GM23338 (cell line): ENCODE data around the gene TMEM175. TPM values are rescaled to one million over a fixed set of nuclear protein-coding genes. Genes with fewer than 3 reads are reported as not detected.
A peak's percentile ranks its signal among the peaks of the same experiment; 100 is the strongest.

ENCODE experiments used
- ATAC-seq: fragments of 200-7000 bp; cut with Tn5 transposase; 3 replicates; pipeline ENCODE4 v1.9.1; 2020
- DNase-seq: peaks from one replicate; pipeline ENCODE4 v3.0.0-alpha.2; 2015; ENCODE audit warnings: low spot score
- H2AFZ ChIP-seq: fragments of 200-600 bp; sonication (generic); 2 replicates; pipeline ENCODE4 v1.8.0; 2016; ENCODE audit warnings: antibody characterized with exemption, mild to moderate bottlenecking, moderate library complexity
- H3F3A ChIP-seq: fragments of 200-600 bp; sonication (generic); replicated peaks from 2 replicates; pipeline ENCODE4 v1.8.0; 2017; ENCODE audit warnings: antibody characterized with exemption, mixed run types, low read depth
- H3K27ac ChIP-seq: fragments of 200-600 bp; sonication (generic); 2 replicates; pipeline ENCODE4 v1.6.1; 2016; ENCODE audit warnings: low read depth
- H3K27me3 ChIP-seq: fragments of 200-600 bp; sonication (generic); 2 replicates; pipeline ENCODE4 v1.8.0; 2016; ENCODE audit warnings: mild to moderate bottlenecking, mixed run types, moderate library complexity; ENCODE audit not compliant: insufficient read depth
- H3K36me3 ChIP-seq: fragments of 200-600 bp; sonication (generic); 2 replicates; pipeline ENCODE4 v1.8.0; 2016; ENCODE audit warnings: mild to moderate bottlenecking; ENCODE audit not compliant: insufficient read depth
- H3K4me1 ChIP-seq: fragments of 200-600 bp; sonication (generic); 2 replicates; pipeline ENCODE4 v1.8.0; 2016; ENCODE audit warnings: mild to moderate bottlenecking, moderate library complexity; ENCODE audit not compliant: insufficient read depth
- H3K4me2 ChIP-seq: fragments of 200-600 bp; sonication (generic); 2 replicates; pipeline ENCODE4 v1.7.1; 2017; ENCODE audit warnings: mixed run types
- H3K4me3 ChIP-seq: fragments of 200-600 bp; sonication (generic); 2 replicates; pipeline ENCODE4 v1.6.1; 2016; ENCODE audit warnings: mixed run types
- H3K79me2 ChIP-seq: fragments of 200-600 bp; sonication (generic); replicated peaks from 2 replicates; pipeline ENCODE4 v1.8.0; 2017; ENCODE audit warnings: mild to moderate bottlenecking; ENCODE audit not compliant: insufficient read depth
- H3K9me2 ChIP-seq: fragments of 200-600 bp; sonication (generic); 2 replicates; pipeline ENCODE4 v1.8.0; 2017; ENCODE audit not compliant: insufficient read depth
- H4K20me1 ChIP-seq: fragments of 200-600 bp; sonication (generic); replicated peaks from 2 replicates; pipeline ENCODE4 v1.8.0; 2017; ENCODE audit warnings: mild to moderate bottlenecking; ENCODE audit not compliant: insufficient read depth
- H3K27ac Mint-ChIP-seq: 2 replicates; pipeline ENCODE4 v1.8.0; 2020; ENCODE audit warnings: inconsistent platforms, mild to moderate bottlenecking, moderate library complexity, mixed read lengths
- H3K27me3 Mint-ChIP-seq: 3 replicates; pipeline ENCODE4 v1.8.0; 2022; ENCODE audit warnings: low read depth, mild to moderate bottlenecking, moderate library complexity, mixed read lengths, inconsistent platforms; ENCODE audit not compliant: insufficient read depth, poor library complexity
- H3K36me3 Mint-ChIP-seq: 3 replicates; pipeline ENCODE4 v1.8.0; 2021; ENCODE audit warnings: low read depth, mild to moderate bottlenecking, inconsistent platforms, moderate library complexity, mixed read lengths
- H3K4me1 Mint-ChIP-seq: 3 replicates; pipeline ENCODE4 v1.8.0; 2020; ENCODE audit warnings: mild to moderate bottlenecking, inconsistent platforms, mixed read lengths
- H3K4me3 Mint-ChIP-seq: 3 replicates; pipeline ENCODE4 v1.8.0; 2021; ENCODE audit warnings: moderate library complexity, mild to moderate bottlenecking, inconsistent platforms, mixed read lengths
- H3K9me3 Mint-ChIP-seq: 3 replicates; pipeline ENCODE4 v1.8.0; 2020; ENCODE audit warnings: moderate library complexity, mild to moderate bottlenecking, inconsistent platforms, mixed read lengths
- EZH2 ChIP-seq: fragments of 200-600 bp; sonication (generic); IDR thresholded peaks from one replicate; pipeline ENCODE4 v1.8.0; 2017; ENCODE audit warnings: antibody characterized with exemption, mild to moderate bottlenecking, low read depth; ENCODE audit not compliant: unreplicated experiment
- EZH2phosphoT487 ChIP-seq: fragments of 200-600 bp; sonication (generic); IDR thresholded peaks from one replicate; pipeline ENCODE4 v1.8.1; 2018; ENCODE audit warnings: antibody characterized with exemption; ENCODE audit not compliant: unreplicated experiment
- JUNB ChIP-seq: IDR thresholded peaks from one replicate; pipeline ENCODE4 v1.6.1; 2016; ENCODE audit warnings: antibody characterized with exemption; ENCODE audit not compliant: unreplicated experiment
- POLR2AphosphoS5 ChIP-seq: IDR thresholded peaks from 2 replicates; pipeline ENCODE4 v1.6.1; 2016; ENCODE audit warnings: antibody characterized with exemption, low read depth
- STAT1 ChIP-seq: IDR thresholded peaks from one replicate; pipeline ENCODE4 v1.6.1; 2016; ENCODE audit warnings: antibody characterized with exemption; ENCODE audit not compliant: unreplicated experiment
- polyA plus RNA-seq: library from polyadenylated mRNA; unstranded; fragments of >200 nt; fragmentation: Nextera tagmentation; extraction: Ambion mirVana; gene quantifications from 2 replicates; pipeline ENCODE4 v1.2.1, GENCODE V29; 2016
- total RNA-seq: library from RNA; depleted of rRNA; stranded (reverse); fragments of >200 nt; shearing (Covaris generic); gene quantifications from 2 replicates; pipeline ENCODE4 v1.2.3, GENCODE V29; 2014
- TF ChIP-seq, protein P1 (sequence below): IDR thresholded peaks from one replicate; pipeline ENCODE4 v1.6.1; 2018; ENCODE audit warnings: antibody characterized with exemption; ENCODE audit not compliant: unreplicated experiment
- TF ChIP-seq, protein P2 (sequence below): fragments of 250-450 bp; sonication (Bioruptor Pico); IDR thresholded peaks from 2 replicates; pipeline ENCODE4 v1.5.0; 2020; ENCODE audit warnings: mild to moderate bottlenecking, moderate library complexity
- TF ChIP-seq, protein P3 (sequence below), 2 experiments: fragments of 200-600 bp in 1 of 2; sonication (generic) in 1 of 2; conservative IDR thresholded peaks; 2 replicates each; pipeline versions ENCODE4 v1.5.1 to v1.6.1; 2016 to 2017; ENCODE audit warnings: antibody characterized with exemption in 2 of 2, low read depth in 2 of 2, mild to moderate bottlenecking in 2 of 2, moderate library complexity in 1 of 2

TMEM175 gene
- total and polyA plus RNA-seq, 2 experiments from 2014 or later: 8.0 to 11.4 TPM

DNA sequence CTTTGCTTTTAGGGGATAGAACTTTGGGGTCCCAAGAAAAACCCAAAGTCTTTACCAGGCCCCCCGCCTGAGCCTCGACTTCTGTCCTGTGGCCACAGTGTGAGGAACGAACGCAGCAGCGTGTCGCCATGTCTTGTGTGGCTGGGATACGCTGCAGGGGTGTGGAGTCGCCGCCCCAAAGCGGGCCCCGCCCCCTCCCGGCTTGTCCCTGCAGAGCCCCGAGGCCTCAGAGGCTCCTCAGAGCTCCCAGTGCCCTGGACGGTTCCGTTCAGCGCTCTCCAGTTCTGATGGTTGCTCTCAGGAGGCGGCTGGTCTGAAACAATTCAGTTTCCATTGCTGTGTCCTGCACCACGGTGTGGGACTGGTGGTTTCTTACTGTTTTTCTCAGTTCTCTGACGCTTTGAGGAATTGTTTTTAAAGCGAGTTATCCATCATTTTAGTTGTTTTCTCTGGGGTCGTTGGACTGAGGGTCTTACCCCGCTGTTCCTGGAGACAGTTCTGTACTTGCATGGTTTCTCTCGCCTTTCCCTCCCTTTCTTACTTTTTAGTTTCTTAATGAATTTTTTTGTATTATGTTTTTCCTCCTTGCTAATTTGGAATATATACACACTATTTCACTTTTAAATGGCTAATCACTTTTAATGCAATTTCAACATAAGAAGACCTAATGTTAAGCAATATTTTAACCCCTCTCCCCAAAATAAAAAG is 53.0 kb downstream of the TMEM175 start:
- H3K9me2 ChIP-seq: no peaks in the 10 kb centered on the region
- no peaks in the 10 kb centered on the region for H4K20me1 ChIP-seq
- DNase-seq (peak; percentile 88), ATAC-seq (peak; percentile 80)
- H2AFZ ChIP-seq: peak overlapping the region; percentile 87; the same call in 1 of the 2 replicates
- H3K79me2 ChIP-seq: no peaks in the 10 kb centered on the region
- H3K36me3 ChIP-seq: no peaks in the 10 kb centered on the region
- Mint-ChIP-seq H3K27me3 (peaks cover 36% of the 10 kb centered on the region), H3K4me3 (peak overlapping the region; percentile 49), H3K9me3 (no peaks in the 10 kb centered on the region), H3K36me3 (no peaks in the 10 kb centered on the region), H3K4me1 (peaks cover 2% of the 10 kb centered on the region; the same call in 2 of the 3 replicates), H3K27ac (no peak overlapping the region)
- peaks cover 17% of the 10 kb centered on the region for H3K27me3 ChIP-seq
- peaks cover 9% of the 10 kb centered on the region; the same call in 1 of the 2 replicates for H3F3A ChIP-seq
- peak overlapping the region; percentile 84 for H3K4me2 ChIP-seq
- no peak overlapping the region for H3K27ac ChIP-seq
- H3K4me1 ChIP-seq: peaks cover 16% of the 10 kb centered on the region
- H3K4me3 ChIP-seq: peak overlapping the region; percentile 48
- TF ChIP-seq, protein P1, sequence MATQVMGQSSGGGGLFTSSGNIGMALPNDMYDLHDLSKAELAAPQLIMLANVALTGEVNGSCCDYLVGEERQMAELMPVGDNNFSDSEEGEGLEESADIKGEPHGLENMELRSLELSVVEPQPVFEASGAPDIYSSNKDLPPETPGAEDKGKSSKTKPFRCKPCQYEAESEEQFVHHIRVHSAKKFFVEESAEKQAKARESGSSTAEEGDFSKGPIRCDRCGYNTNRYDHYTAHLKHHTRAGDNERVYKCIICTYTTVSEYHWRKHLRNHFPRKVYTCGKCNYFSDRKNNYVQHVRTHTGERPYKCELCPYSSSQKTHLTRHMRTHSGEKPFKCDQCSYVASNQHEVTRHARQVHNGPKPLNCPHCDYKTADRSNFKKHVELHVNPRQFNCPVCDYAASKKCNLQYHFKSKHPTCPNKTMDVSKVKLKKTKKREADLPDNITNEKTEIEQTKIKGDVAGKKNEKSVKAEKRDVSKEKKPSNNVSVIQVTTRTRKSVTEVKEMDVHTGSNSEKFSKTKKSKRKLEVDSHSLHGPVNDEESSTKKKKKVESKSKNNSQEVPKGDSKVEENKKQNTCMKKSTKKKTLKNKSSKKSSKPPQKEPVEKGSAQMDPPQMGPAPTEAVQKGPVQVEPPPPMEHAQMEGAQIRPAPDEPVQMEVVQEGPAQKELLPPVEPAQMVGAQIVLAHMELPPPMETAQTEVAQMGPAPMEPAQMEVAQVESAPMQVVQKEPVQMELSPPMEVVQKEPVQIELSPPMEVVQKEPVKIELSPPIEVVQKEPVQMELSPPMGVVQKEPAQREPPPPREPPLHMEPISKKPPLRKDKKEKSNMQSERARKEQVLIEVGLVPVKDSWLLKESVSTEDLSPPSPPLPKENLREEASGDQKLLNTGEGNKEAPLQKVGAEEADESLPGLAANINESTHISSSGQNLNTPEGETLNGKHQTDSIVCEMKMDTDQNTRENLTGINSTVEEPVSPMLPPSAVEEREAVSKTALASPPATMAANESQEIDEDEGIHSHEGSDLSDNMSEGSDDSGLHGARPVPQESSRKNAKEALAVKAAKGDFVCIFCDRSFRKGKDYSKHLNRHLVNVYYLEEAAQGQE: no peak
- TF ChIP-seq EZH2phosphoT487 (no peak), JUNB (no peak), POLR2AphosphoS5 (peak; percentile 44), STAT1 (no peak), EZH2 (no peak)
- TF ChIP-seq, protein P2, sequence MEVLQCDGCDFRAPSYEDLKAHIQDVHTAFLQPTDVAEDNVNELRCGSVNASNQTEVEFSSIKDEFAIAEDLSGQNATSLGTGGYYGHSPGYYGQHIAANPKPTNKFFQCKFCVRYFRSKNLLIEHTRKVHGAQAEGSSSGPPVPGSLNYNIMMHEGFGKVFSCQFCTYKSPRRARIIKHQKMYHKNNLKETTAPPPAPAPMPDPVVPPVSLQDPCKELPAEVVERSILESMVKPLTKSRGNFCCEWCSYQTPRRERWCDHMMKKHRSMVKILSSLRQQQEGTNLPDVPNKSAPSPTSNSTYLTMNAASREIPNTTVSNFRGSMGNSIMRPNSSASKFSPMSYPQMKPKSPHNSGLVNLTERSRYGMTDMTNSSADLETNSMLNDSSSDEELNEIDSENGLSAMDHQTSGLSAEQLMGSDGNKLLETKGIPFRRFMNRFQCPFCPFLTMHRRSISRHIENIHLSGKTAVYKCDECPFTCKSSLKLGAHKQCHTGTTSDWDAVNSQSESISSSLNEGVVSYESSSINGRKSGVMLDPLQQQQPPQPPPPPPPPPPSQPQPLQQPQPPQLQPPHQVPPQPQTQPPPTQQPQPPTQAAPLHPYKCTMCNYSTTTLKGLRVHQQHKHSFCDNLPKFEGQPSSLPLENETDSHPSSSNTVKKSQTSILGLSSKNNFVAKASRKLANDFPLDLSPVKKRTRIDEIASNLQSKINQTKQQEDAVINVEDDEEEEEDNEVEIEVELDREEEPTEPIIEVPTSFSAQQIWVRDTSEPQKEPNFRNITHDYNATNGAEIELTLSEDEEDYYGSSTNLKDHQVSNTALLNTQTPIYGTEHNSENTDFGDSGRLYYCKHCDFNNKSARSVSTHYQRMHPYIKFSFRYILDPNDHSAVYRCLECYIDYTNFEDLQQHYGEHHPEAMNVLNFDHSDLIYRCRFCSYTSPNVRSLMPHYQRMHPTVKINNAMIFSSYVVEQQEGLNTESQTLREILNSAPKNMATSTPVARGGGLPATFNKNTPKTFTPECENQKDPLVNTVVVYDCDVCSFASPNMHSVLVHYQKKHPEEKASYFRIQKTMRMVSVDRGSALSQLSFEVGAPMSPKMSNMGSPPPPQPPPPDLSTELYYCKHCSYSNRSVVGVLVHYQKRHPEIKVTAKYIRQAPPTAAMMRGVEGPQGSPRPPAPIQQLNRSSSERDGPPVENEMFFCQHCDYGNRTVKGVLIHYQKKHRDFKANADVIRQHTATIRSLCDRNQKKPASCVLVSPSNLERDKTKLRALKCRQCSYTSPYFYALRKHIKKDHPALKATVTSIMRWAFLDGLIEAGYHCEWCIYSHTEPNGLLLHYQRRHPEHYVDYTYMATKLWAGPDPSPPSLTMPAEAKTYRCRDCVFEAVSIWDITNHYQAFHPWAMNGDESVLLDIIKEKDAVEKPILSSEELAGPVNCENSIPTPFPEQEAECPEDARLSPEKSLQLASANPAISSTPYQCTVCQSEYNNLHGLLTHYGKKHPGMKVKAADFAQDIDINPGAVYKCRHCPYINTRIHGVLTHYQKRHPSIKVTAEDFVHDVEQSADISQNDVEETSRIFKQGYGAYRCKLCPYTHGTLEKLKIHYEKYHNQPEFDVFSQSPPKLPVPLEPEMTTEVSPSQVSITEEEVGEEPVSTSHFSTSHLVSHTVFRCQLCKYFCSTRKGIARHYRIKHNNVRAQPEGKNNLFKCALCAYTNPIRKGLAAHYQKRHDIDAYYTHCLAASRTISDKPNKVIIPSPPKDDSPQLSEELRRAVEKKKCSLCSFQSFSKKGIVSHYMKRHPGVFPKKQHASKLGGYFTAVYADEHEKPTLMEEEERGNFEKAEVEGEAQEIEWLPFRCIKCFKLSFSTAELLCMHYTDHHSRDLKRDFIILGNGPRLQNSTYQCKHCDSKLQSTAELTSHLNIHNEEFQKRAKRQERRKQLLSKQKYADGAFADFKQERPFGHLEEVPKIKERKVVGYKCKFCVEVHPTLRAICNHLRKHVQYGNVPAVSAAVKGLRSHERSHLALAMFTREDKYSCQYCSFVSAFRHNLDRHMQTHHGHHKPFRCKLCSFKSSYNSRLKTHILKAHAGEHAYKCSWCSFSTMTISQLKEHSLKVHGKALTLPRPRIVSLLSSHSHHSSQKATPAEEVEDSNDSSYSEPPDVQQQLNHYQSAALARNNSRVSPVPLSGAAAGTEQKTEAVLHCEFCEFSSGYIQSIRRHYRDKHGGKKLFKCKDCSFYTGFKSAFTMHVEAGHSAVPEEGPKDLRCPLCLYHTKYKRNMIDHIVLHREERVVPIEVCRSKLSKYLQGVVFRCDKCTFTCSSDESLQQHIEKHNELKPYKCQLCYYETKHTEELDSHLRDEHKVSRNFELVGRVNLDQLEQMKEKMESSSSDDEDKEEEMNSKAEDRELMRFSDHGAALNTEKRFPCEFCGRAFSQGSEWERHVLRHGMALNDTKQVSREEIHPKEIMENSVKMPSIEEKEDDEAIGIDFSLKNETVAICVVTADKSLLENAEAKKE (CRISPR knock-in tag): no peak
- TF ChIP-seq, protein P3, sequence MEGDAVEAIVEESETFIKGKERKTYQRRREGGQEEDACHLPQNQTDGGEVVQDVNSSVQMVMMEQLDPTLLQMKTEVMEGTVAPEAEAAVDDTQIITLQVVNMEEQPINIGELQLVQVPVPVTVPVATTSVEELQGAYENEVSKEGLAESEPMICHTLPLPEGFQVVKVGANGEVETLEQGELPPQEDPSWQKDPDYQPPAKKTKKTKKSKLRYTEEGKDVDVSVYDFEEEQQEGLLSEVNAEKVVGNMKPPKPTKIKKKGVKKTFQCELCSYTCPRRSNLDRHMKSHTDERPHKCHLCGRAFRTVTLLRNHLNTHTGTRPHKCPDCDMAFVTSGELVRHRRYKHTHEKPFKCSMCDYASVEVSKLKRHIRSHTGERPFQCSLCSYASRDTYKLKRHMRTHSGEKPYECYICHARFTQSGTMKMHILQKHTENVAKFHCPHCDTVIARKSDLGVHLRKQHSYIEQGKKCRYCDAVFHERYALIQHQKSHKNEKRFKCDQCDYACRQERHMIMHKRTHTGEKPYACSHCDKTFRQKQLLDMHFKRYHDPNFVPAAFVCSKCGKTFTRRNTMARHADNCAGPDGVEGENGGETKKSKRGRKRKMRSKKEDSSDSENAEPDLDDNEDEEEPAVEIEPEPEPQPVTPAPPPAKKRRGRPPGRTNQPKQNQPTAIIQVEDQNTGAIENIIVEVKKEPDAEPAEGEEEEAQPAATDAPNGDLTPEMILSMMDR (conservative IDR thresholded peaks at IDR 0.05; ENCODE audit: low read depth in 2 of 2): no peak
